ENCODE data around the gene SS18L1. TPM values are rescaled to one million over a fixed set of nuclear protein-coding genes. Genes with fewer than 3 reads are reported as not detected.

The SS18L1 gene
- total RNA-seq, 6 experiments from 2014 or later: 14.1 to 26.5 (median 23.7) TPM

GRCh38 chr20:62126141-62126540 is 17.4 kb upstream of the SS18L1 start:
- DNase-seq (no peak), ATAC-seq (no peak)
- intact Hi-C loops (cut with DNase I): no loop called here
- 92% methylated on average over 8 of the region's 20 CpGs for WGBS (ENCODE audit: insufficient coverage, low coverage, low lambda C conversion rate, missing lambda C conversion rate)
- H3K4me3 ChIP-seq: no peak overlapping the region
- H3K27me3 ChIP-seq: no peaks in the 10 kb centered on the region
- no peaks in the 10 kb centered on the region for H3K9me3 ChIP-seq
- H3K4me1 ChIP-seq: peaks cover 0 to 11% (median 3%) of the 10 kb centered on the region in 4 donors
- no peak for TF ChIP-seq POLR2A (IDR thresholded peaks at IDR 0.05)
- TF ChIP-seq CTCF (IDR thresholded peaks at IDR 0.05): no peak
- H3K36me3 ChIP-seq: peaks cover 0 to 69% (median 34%) of the 10 kb centered on the region in 4 donors
- H3K27ac ChIP-seq: no peak overlapping the region

DNA sequence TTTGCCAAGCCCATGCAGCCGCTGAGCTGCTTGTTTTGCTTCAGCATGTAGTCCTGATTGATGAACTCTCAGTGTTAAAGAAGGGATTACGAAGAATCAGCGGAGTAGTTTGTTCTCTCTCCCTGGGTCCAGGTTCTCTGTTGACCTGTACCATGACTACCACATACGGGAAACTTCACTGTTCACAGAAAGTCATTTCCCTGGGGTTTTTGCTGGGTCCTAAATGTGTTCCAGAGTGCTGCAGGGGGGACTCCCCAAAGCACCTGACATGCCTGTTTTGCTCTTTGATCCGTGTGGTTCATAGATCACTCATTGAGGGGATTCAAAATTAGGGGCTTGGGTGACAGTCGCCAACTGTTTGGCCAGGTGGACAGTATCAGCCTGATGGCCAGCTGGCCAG is 15.8 kb upstream of the SS18L1 start:
- TF ChIP-seq POLR2A (IDR thresholded peaks at IDR 0.05) (no peak), CTCF (IDR thresholded peaks at IDR 0.05) (no peak)
- H3K27me3 ChIP-seq: no peaks in the 10 kb centered on the region
- intact Hi-C loops (cut with DNase I): no loop called here
- H3K27ac ChIP-seq: no peak overlapping the region
- DNase-seq (no peak), ATAC-seq (no peak)
- H3K36me3 ChIP-seq: peaks cover 0 to 83% (median 40%) of the 10 kb centered on the region in 4 donors
- WGBS (ENCODE audit: insufficient coverage, low coverage, low lambda C conversion rate, missing lambda C conversion rate): 93% methylated on average over 3 of the region's 6 CpGs
- no peaks in the 10 kb centered on the region for H3K9me3 ChIP-seq
- no peak overlapping the region for H3K4me3 ChIP-seq
- H3K4me1 ChIP-seq: peaks cover 0 to 11% (median 4%) of the 10 kb centered on the region in 4 donors

GRCh38 chr20:62128502-62128901 is 15.1 kb upstream of the SS18L1 start:
- Histone ChIP-seq H3K36me3 (peaks cover 0 to 83% (median 41%) of the 10 kb centered on the region in 4 donors), H3K27ac (no peak overlapping the region), H3K4me1 (peaks cover 0 to 7% (median 4%) of the 10 kb centered on the region in 4 donors)

DNA sequence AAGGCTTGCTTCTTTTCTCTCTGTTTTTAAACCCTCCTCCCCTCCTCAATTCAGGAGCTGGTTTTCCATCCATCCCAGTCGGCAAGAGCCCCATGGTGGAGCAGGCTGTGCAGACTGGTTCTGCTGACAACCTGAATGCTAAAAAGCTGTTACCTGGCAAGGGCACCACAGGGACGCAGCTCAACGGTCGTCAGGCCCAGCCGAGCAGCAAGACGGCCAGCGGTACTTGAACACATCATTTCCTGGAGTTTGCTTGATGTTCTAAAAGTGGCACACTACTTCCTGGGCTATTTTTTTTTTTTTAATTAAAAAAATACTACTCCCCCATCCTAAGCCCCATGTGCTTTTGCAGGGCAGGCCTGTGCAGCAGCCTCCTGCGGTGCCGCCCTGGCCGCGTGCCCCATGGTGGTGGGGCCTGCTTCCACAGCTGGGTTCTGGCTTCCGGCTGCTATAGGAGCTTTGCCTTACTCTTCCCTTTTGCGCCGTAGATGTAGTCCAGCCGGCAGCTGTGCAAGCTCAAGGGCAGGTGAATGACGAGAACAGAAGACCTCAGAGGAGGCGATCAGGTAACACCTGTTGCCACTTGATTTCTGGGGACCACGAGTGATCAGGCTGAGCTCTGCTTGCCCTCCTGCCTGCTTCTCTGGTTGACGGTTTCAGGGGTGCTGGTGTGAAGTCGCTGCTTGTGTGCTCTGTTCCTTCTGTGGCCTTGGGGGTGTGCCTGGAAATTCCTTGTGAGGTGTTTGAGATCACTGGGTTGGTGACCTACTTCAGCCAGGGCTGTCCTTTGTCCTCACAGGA is 13.6 kb upstream of the SS18L1 start:
- intact Hi-C loops (cut with DNase I): loop anchor here (10.0 kb wide), 1 partner anchor 115 kb away; no protein-coding TSS in a partner anchor
- Histone ChIP-seq H3K4me1 (peaks cover 0 to 10% (median 2%) of the 10 kb centered on the region in 4 donors), H3K36me3 (peaks cover 0 to 75% (median 43%) of the 10 kb centered on the region in 4 donors), H3K4me3 (no peak overlapping the region), H3K9me3 (no peaks in the 10 kb centered on the region), H3K27ac (no peak overlapping the region), H3K27me3 (no peaks in the 10 kb centered on the region)
- DNase-seq: no peak
- no peak for ATAC-seq
- TF ChIP-seq CTCF (IDR thresholded peaks at IDR 0.05) (no peak), POLR2A (IDR thresholded peaks at IDR 0.05) (no peak)
- 83% methylated on average over 7 of the region's 20 CpGs for WGBS (ENCODE audit: insufficient coverage, low coverage, low lambda C conversion rate, missing lambda C conversion rate)

More at GRCh38 chr20:62128502-62128901, 15.1 kb upstream of the SS18L1 start:
- WGBS (ENCODE audit: insufficient coverage, low coverage, low lambda C conversion rate, missing lambda C conversion rate): 81% methylated on average over 6 of the region's 6 CpGs
- H3K4me3 ChIP-seq: no peak overlapping the region
- intact Hi-C loops (cut with DNase I): no loop called here
- no peaks in the 10 kb centered on the region for H3K27me3 ChIP-seq
- ATAC-seq (no peak), DNase-seq (no peak)
- no peaks in the 10 kb centered on the region for H3K9me3 ChIP-seq
- TF ChIP-seq POLR2A (IDR thresholded peaks at IDR 0.05) (no peak), CTCF (IDR thresholded peaks at IDR 0.05) (no peak)

Data from right lobe of liver (tissue), 6 donors.